Measurements from ENCODE around the gene SAMD11. TPM values are rescaled to one million over a fixed set of nuclear protein-coding genes. Genes with fewer than 3 reads are reported as not detected.

Gene SAMD11
- total RNA-seq, 4 donors from 2014 or later = 0.44 to 1.9 (median 1.7) TPM; not detected in 1

DNA sequence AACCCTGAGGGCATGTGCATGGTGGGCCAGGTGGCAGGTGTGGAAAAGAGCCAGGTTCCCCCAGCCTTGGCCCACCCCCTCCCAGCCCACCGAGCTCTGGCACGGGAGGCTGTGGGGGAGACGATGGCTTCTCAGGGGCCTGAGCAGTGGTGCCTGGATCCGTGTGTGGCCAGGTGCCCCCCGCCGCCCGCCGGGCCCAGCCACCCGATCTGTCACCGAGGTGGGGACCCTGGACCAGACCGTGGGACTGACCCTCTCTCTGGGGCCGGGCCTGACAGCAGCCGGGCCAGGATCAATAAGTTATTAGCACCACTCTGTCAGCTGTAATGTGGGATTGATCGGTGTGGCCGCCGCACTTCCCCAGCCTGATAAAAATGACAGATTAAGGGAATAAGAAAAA, 13.8 kb downstream of the SAMD11 start:
- no peak overlapping the region for H3K4me3 ChIP-seq (ENCODE audit: low read depth, poor library complexity, severe bottlenecking)
- no peak for DNase-seq (ENCODE audit: low spot score in 2 of 2)
- TF ChIP-seq POLR2A (IDR thresholded peaks at IDR 0.05) = no peak
- TF ChIP-seq, protein P1, sequence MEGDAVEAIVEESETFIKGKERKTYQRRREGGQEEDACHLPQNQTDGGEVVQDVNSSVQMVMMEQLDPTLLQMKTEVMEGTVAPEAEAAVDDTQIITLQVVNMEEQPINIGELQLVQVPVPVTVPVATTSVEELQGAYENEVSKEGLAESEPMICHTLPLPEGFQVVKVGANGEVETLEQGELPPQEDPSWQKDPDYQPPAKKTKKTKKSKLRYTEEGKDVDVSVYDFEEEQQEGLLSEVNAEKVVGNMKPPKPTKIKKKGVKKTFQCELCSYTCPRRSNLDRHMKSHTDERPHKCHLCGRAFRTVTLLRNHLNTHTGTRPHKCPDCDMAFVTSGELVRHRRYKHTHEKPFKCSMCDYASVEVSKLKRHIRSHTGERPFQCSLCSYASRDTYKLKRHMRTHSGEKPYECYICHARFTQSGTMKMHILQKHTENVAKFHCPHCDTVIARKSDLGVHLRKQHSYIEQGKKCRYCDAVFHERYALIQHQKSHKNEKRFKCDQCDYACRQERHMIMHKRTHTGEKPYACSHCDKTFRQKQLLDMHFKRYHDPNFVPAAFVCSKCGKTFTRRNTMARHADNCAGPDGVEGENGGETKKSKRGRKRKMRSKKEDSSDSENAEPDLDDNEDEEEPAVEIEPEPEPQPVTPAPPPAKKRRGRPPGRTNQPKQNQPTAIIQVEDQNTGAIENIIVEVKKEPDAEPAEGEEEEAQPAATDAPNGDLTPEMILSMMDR (IDR thresholded peaks at IDR 0.05) = no peak
- 74 to 78% methylated on average over 6 to 16 of the region's 16 CpGs for WGBS, 2 donors
- intact Hi-C loops (cut with DNase I; ENCODE audit: low total_unique reads) = no loop called here

DNA sequence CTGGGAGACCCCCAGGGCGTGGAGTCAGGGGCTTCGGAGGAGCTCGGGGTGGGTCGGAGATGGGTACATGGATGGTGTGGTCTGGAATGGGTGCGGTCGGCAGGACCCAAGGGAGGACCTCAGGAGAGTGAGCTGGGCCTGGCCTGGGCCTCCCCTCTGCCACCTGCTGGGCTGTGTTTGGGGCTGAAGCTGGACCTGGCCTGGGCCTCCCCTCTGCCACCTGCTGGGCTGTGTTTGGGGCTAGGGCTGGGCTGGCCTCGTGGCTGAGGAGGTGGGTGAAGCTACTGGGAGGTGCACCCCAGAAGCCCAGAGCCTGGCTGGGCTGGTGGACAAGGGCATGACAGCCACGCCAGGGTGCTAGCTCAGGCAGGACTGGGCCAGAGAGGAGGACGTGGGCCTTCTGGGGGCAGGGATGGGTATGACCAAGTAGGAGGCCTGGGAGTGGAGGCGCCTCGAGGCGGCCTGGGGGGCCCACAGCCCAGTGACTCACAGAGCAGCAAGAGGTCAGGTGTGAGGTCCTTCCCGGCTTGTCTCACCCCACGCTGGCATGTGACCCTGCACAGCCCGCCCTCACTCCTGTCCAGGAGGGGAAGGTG, 14.5 kb downstream of the SAMD11 start:
- WGBS, 2 donors = 62 to 73% methylated on average over 14 to 15 of the region's 15 CpGs
- no peak overlapping the region for H3K4me3 ChIP-seq (ENCODE audit: low read depth, poor library complexity, severe bottlenecking)
- TF ChIP-seq POLR2A (IDR thresholded peaks at IDR 0.05) = no peak
- TF ChIP-seq, protein P1 (IDR thresholded peaks at IDR 0.05) = no peak
- no peak for DNase-seq (ENCODE audit: low spot score in 2 of 2)
- intact Hi-C loops (cut with DNase I; ENCODE audit: low total_unique reads) = no loop called here

DNA sequence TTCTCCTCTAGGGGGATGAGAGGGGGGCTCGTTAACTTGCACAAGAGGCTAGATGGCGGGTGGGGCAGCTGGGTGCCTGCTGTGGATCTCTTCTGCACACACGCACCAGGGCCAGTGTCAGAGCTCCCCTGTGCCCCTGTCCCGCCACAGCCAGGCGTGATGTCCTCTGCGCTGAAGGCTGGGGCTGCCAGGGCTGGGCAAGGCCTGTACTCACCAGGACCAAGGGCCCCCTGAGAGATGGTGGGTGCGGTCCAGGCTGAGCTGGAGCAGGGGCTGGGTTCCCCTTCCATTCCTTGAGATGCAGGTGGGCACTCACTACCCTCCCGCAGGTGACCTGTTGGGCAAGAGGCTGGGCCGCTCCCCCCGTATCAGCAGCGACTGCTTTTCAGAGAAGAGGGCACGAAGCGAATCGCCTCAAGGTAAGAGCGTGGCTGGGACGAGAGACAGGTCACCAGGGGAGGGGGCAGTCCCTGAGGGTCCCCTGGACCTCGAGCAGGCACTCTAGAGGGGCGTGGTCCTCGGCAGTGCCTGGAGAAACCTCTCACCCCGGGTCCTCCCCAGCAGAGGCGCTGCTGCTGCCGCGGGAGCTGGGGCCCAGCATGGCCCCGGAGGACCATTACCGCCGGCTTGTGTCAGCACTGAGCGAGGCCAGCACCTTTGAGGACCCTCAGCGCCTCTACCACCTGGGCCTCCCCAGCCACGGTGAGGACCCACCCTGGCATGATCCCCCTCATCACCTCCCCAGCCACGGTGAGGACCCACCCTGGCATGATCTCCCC, 15.2 kb downstream of the SAMD11 start:
- intact Hi-C loops (cut with DNase I; ENCODE audit: low total_unique reads) = no loop called here
- no peak for TF ChIP-seq POLR2A (IDR thresholded peaks at IDR 0.05)
- TF ChIP-seq, protein P1 (IDR thresholded peaks at IDR 0.05) = no peak
- 62 to 74% methylated on average over 27 to 30 of the region's 30 CpGs for WGBS, 2 donors
- DNase-seq (ENCODE audit: low spot score in 2 of 2) = no peak
- H3K4me3 ChIP-seq (ENCODE audit: low read depth, poor library complexity, severe bottlenecking) = no peak overlapping the region

DNA sequence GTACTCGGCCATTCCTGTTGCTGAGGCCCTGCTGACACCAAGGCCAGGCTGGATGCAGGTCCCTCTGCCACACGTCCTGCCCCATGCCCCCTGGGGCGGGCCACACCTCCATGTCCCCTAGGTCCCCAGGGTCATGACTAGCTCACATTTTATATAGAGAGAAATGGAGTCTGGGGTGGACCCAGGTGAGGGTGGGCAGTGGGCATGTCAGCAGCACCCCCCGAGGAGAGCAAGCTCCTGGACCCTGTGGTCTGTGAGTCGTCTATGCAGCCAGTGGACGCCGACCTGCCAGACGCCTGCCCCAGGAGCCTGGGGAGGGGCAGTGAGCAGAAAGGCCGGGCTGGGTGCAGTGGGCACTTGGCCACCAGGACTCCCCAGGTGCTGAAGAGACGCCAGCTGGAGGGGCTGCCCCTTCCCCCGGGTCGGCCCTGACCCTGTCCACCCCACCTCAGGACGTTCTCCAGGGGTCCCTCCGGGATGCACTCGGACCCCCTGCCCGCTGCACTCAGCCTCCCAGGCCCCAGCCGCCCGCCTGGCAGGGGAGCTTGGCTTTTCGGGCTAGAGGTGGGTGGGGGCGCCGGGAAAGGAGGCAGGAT, 15.9 kb downstream of the SAMD11 start:
- no peak for DNase-seq (ENCODE audit: low spot score in 2 of 2)
- TF ChIP-seq, protein P1 (IDR thresholded peaks at IDR 0.05) = no peak
- TF ChIP-seq POLR2A (IDR thresholded peaks at IDR 0.05) = no peak
- H3K4me3 ChIP-seq (ENCODE audit: low read depth, poor library complexity, severe bottlenecking) = no peak overlapping the region
- WGBS, 2 donors = 19 to 21% methylated on average over 14 to 17 of the region's 21 CpGs
- intact Hi-C loops (cut with DNase I; ENCODE audit: low total_unique reads) = no loop called here

DNA sequence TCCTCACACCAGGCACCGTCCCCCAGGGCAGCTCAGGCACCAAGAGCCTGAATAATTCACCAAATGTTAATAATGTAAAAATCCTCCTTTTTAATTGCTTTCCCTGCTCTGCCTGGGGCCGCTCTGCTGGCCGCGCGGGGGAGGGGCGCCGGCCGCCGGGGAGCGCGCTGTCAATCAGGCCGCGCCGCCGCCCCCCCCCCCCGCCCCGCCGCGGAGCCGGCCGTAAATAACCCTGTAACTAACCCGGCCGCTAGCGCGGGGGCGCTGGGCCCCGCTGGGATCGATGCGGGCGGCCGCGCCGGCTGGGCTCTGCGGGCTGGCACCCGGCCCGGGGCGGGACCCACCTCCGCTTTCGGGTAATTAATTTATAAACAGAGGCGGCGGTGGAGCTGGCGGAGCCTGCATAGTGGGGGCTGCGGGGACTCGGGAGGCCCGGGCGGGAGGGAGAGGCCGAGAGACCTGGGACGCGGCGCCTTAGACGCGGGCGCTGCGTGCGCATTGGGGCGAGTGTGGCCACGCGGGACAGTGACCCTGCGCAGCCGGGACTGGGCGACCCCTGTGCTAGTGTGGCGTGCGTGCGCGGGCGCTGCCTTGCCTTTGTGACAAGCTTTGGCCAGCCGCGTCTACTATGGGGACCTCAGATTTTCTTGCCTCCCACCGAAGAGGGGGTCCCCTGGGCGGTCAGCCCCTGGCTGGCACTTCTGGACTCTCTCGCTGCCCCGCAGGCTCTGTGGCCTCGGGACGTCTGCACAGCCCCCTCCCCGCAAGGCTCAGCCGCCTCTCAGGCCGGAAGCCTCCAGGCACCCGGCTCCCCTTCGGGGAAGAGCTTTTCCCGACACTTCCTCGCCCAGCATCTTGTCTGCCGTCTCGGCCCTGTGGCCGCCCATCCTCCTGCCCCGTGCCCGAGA, 16.6 kb downstream of the SAMD11 start:
- no peak for TF ChIP-seq POLR2A (IDR thresholded peaks at IDR 0.05)
- TF ChIP-seq, protein P1 (IDR thresholded peaks at IDR 0.05) = no peak
- 0% methylated on average over 27 to 70 of the region's 86 CpGs for WGBS, 2 donors
- no peak for DNase-seq (ENCODE audit: low spot score in 2 of 2)
- H3K4me3 ChIP-seq (ENCODE audit: low read depth, poor library complexity, severe bottlenecking) = no peak overlapping the region
- intact Hi-C loops (cut with DNase I; ENCODE audit: low total_unique reads) = no loop called here
